GM19452 (cell line): ENCODE results near the gene ARL2BP.
A peak's percentile ranks its signal among the peaks of the same experiment; 100 is the strongest.
"Not testable (repeated sequence)": the region's sequence is repeated elsewhere in the genome, so short reads cannot be mapped to it uniquely, and the experiment has no call there.

Experiments used
- ATAC-seq: cut with Tn5 transposase; IDR thresholded peaks from one replicate; pipeline ENCODE4 v1.9.1; 2021; ENCODE audit not compliant: unreplicated experiment

ARL2BP gene

DNA sequence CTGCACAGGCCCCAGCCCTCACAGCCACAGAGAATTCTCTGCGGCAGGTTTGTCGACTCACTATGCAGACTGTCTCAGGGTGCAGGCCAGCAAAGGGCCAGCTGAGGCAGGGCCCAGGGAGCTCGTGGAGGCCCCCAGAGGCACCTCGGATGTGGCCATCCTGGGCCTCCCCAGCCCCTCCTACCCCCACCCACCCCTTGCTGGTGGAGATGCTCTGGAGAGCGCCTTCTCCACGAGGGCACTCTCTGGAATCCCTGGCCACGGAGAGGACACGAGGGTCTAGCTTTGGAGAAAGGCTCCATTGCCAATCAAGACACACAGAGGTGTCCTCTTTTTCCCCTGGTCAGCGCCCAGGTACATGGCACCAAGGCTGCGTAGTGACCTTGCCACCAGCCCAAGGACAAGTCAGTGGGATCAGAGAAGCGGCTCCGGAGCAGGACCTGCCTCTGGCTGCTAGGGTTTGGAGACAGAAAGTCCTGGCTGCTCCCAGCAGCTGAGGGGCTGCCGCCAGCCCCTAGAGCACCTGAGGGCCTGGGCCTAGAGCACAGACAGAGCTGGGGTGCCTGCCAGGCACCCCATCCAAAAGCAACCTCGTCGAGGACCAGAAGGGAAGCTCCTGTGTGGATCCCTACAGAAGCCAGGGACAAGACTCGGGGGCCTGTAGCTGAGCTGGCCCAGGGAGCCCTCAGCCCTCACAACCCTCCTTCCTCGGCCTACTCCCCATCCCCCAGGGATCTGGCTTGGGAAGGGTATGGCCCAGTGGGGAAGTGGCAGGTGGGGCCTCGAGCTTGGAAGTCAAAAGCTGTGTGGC lies 18.7 kb downstream of the ARL2BP start:
- no peak for ATAC-seq

DNA sequence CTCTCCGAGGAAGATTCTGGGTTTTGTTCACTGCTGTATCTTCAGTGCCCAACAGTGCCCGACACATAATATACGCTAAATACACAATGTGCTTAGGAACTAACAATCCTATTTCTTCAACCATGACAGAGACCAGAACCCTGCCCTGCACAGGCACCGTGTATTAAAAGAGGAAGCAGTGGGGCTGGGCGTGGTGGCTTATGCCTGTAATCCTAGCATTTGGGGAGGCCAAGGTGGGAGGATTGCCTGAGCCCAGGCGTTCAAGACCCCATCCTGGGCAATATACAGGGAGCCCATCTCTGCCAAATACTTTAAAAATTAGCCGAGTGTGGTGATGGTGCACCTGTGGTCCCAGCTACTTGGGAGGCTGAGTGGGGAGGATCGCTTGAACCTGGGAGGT lies 19.3 kb downstream of the ARL2BP start:
- no peak for ATAC-seq

DNA sequence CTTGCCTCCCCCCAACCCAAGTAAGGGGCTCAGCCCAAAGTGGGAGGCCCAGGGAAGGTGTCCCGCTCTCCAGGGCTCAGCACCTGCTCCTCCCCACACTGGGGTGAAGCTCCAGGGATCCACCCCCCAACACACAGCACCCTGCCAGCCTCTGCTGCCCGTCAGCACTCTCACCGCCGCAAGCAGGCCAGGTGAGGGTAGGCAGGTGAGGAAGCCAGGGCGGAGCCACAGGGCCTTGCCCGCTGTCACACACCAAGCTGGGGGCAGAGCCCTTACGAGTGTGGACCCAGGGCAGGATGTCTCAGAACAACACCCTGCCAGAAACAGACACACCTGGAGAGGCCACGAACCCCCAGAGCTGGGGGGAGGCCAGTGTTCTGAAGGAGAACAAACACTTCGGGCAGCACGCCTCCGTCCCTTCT lies 19.9 kb downstream of the ARL2BP start:
- no peak for ATAC-seq

- ATAC-seq = no peak
Measured at GRCh38 chr16:57265850-57266530, 20.9 kb downstream of the ARL2BP start.

GRCh38 chr16:57266531-57267260 lies 21.6 kb downstream of the ARL2BP start:
- ATAC-seq = no peak

- not testable (repeated sequence) for ATAC-seq
Measured at GRCh38 chr16:57267343-57267742, 22.3 kb downstream of the ARL2BP start.

GRCh38 chr16:57268804-57269800 lies 24.0 kb downstream of the ARL2BP start:
- no peak for ATAC-seq

- ATAC-seq = no peak
Measured at GRCh38 chr16:57270221-57271062, 25.4 kb downstream of the ARL2BP start.

- ATAC-seq = no peak
Measured at GRCh38 chr16:57271063-57271345, 25.9 kb downstream of the ARL2BP start.

GRCh38 chr16:57271867-57272495 lies 26.9 kb downstream of the ARL2BP start:
- no peak for ATAC-seq

DNA sequence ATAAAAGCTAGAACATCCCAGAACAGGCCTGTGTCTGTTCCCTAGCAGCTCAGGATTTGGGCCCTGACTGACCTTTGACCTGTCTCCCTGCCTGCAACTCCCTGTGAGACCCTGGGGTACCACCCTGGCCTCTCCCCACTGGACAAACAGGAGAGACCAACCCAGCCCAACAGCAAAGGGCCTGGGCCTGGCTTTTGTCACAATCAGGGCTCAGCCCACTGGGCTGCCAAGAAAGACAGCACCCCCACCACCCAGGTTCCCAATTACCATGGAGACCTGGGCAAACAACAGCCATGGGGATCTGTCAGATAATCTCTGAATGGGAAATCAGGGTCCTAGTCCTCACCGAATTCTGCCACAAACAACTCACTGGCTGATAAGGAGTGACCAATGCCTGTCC lies 28.3 kb downstream of the ARL2BP start:
- no peak for ATAC-seq

- ATAC-seq = no peak
Measured at GRCh38 chr16:57273826-57274225, 28.8 kb downstream of the ARL2BP start.

DNA sequence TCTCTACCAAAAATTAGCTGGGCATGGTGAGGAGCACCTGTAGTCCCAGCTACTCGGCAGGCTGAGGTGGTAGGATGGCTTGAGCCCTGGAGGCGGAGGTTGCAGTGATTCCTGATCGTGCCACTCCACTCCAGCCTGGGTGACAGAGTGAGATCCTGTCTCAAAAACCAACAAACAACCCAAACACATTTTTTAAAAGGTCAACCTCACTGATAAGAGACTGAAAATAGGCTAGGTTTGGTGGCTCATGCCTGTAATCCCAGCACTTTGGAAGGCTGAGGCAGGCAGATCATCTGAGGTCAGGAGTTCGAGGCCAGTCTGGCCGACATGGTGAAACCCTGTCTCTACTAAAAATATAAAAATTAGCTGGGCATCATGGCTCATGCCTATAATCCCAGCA lies 30.9 kb downstream of the ARL2BP start:
- not testable (repeated sequence) for ATAC-seq

DNA sequence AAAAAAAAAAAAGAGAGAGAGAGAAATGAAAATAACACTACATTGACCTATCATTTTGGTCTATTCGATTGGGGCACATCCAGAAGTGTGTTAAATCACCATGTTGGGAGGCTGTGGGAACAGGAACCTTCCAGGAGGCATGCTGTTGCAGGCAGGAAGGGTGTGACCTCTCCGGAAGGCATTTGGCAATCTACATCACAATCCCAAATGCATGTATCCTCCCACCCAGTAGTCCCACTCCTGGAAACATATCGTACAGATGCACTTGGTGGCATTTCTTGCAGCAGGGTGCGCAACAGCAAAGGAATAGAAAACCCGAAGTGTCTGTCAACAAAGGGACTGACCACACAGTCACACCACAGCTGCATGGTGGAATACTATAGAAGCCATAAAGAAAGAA lies 31.5 kb downstream of the ARL2BP start:
- ATAC-seq = no peak

- ATAC-seq = peak; percentile 61
Measured at GRCh38 chr16:57277586-57277985, 32.5 kb downstream of the ARL2BP start.

DNA sequence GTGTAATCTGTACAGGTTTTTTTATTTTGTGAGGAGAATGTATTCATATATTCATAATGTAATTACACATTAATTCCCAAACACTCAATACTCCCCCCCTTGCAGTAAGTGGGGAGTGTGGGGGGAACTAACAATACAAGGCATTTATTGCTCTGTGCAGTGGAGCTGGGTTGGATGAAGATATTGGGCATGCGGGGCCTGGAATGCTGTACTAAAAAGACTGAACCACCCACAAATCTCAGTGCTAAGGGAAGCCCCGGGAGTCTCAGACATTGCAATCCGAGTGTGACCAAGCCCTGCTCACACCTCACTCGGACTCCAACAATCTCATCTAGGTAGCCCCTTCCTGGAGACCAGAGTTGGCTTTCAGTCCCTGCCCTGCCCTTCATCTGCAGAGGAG lies 33.4 kb downstream of the ARL2BP start:
- no peak for ATAC-seq

DNA sequence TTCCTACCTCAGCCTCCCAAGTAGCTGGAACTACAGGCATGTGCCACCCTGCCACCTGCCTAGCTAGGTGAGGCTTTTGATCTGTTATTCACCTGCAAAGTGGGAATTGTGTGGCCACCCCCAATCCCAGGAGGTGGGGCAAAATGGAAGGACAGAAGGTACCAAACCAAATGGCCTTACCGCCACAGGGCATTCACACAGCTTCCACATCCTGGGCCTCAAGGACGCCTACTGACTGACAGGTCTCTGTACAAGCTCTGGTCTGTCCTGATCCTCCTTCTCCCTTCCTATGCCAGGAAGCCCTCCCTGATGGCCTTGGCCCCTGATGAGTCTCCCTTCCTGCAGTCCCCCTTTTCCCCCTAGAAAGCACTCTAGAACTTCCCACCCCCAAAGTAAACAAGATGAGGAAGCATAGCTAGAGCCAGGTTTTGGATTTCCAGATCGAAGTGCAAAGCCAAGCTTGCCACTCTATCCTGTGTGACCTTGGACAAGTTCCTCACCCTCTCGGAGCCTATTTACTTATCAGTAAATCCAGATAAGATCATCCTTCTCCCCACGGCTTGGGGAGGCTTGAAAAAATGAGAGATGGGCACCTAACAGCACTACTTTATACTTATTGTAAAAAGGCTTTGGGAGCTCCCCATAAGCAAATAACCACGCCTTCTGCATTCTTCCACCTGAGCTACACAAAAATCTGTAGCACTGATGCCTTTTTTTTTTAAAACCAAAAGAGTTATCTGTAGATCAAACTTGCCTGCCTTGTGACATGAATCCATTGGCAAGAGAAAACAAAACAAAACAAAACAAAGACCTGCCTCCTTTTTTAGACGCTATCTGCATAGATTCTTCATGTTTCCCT lies 35.0 kb downstream of the ARL2BP start:
- ATAC-seq = no peak

- no peak for ATAC-seq
Measured at GRCh38 chr16:57281791-57282190, 36.7 kb downstream of the ARL2BP start.
